ENCODE data around the gene RAD51B. TPM values are rescaled to one million over a fixed set of nuclear protein-coding genes. Genes with fewer than 3 reads are reported as not detected.

The RAD51B gene
- total and polyA plus RNA-seq, 2 experiments from 2014 or later, result 11.7 to 17.8 TPM

GRCh38 chr14:68412505-68413465, 593.2 kb downstream of the RAD51B start:
- TF ChIP-seq CTCF (IDR thresholded peaks at IDR 0.05; ENCODE audit: low read depth, low read length), result no peak
- H3K4me1 ChIP-seq (ENCODE audit: low read depth), result peaks cover 19% of the 10 kb centered on the region
- H3K36me3 ChIP-seq, result no peaks in the 10 kb centered on the region
- no peak overlapping the region for H3K27ac ChIP-seq
- H3K4me3 ChIP-seq, result no peak overlapping the region
- no peaks in the 10 kb centered on the region for H3K9me3 ChIP-seq (ENCODE audit: low read depth)
- no peak for DNase-seq (ENCODE audit: low read depth in 1 of 2, low spot score in 1 of 2)
- H3K27me3 ChIP-seq, result no peaks in the 10 kb centered on the region

- H3K27ac ChIP-seq, result no peak overlapping the region
- no peak for TF ChIP-seq CTCF (IDR thresholded peaks at IDR 0.05; ENCODE audit: low read depth, low read length)
- no peak overlapping the region for H3K4me3 ChIP-seq
- H3K4me1 ChIP-seq (ENCODE audit: low read depth), result peaks cover 19% of the 10 kb centered on the region
- no peaks in the 10 kb centered on the region for H3K9me3 ChIP-seq (ENCODE audit: low read depth)
- H3K36me3 ChIP-seq, result no peaks in the 10 kb centered on the region
- no peak for DNase-seq (ENCODE audit: low read depth in 1 of 2, low spot score in 1 of 2)
- no peaks in the 10 kb centered on the region for H3K27me3 ChIP-seq
Measured at GRCh38 chr14:68413509-68413908, 593.9 kb downstream of the RAD51B start.

GRCh38 chr14:68414121-68414520, 594.5 kb downstream of the RAD51B start:
- Histone ChIP-seq H3K27ac (no peak overlapping the region), H3K9me3 (ENCODE audit: low read depth) (no peaks in the 10 kb centered on the region), H3K4me1 (ENCODE audit: low read depth) (peaks cover 15% of the 10 kb centered on the region), H3K4me3 (no peak overlapping the region), H3K36me3 (no peaks in the 10 kb centered on the region), H3K27me3 (no peaks in the 10 kb centered on the region)
- no peak for DNase-seq (ENCODE audit: low read depth in 1 of 2, low spot score in 1 of 2)
- no peak for TF ChIP-seq CTCF (IDR thresholded peaks at IDR 0.05; ENCODE audit: low read depth, low read length)

GRCh38 chr14:68416171-68416570, 596.6 kb downstream of the RAD51B start:
- Histone ChIP-seq H3K4me3 (no peak overlapping the region), H3K27me3 (no peaks in the 10 kb centered on the region), H3K9me3 (ENCODE audit: low read depth) (no peaks in the 10 kb centered on the region), H3K36me3 (no peaks in the 10 kb centered on the region), H3K4me1 (ENCODE audit: low read depth) (peaks cover 15% of the 10 kb centered on the region), H3K27ac (no peak overlapping the region)
- no peak for TF ChIP-seq CTCF (IDR thresholded peaks at IDR 0.05; ENCODE audit: low read depth, low read length)
- DNase-seq (ENCODE audit: low read depth in 1 of 2, low spot score in 1 of 2), result no peak

- TF ChIP-seq CTCF (IDR thresholded peaks at IDR 0.05; ENCODE audit: low read depth, low read length), result no peak
- H3K27ac ChIP-seq, result no peak overlapping the region
Measured at GRCh38 chr14:68417009-68417650, 597.6 kb downstream of the RAD51B start.

More at GRCh38 chr14:68417009-68417650, 597.6 kb downstream of the RAD51B start:
- no peak for DNase-seq (ENCODE audit: low read depth in 1 of 2, low spot score in 1 of 2)
- Histone ChIP-seq H3K9me3 (ENCODE audit: low read depth) (no peaks in the 10 kb centered on the region), H3K4me1 (ENCODE audit: low read depth) (peaks cover 18% of the 10 kb centered on the region), H3K27me3 (no peaks in the 10 kb centered on the region), H3K4me3 (no peak overlapping the region), H3K36me3 (no peaks in the 10 kb centered on the region)
